ENCODE measurements around the gene L3MBTL3. TPM values are rescaled to one million over a fixed set of nuclear protein-coding genes. Genes with fewer than 3 reads are reported as not detected.

L3MBTL3 gene
- total RNA-seq, 1 donor from 2014 or later = 20.8 TPM

GRCh38 chr6:130128326-130128725 lies 109.9 kb downstream of the L3MBTL3 start:
- Mint-ChIP-seq H3K4me1 (ENCODE audit: unreplicated experiment) (peaks cover 9% of the 10 kb centered on the region), H3K27ac (ENCODE audit: unreplicated experiment) (no peak overlapping the region), H3K4me3 (ENCODE audit: unreplicated experiment) (no peak overlapping the region), H3K36me3 (ENCODE audit: unreplicated experiment) (peaks cover 6% of the 10 kb centered on the region), H3K27me3 (ENCODE audit: unreplicated experiment) (no peaks in the 10 kb centered on the region), H3K9me3 (ENCODE audit: unreplicated experiment) (no peaks in the 10 kb centered on the region)
- no peak for DNase-seq (ENCODE audit: extremely low spot score, unreplicated experiment)
- TF ChIP-seq, protein P1, sequence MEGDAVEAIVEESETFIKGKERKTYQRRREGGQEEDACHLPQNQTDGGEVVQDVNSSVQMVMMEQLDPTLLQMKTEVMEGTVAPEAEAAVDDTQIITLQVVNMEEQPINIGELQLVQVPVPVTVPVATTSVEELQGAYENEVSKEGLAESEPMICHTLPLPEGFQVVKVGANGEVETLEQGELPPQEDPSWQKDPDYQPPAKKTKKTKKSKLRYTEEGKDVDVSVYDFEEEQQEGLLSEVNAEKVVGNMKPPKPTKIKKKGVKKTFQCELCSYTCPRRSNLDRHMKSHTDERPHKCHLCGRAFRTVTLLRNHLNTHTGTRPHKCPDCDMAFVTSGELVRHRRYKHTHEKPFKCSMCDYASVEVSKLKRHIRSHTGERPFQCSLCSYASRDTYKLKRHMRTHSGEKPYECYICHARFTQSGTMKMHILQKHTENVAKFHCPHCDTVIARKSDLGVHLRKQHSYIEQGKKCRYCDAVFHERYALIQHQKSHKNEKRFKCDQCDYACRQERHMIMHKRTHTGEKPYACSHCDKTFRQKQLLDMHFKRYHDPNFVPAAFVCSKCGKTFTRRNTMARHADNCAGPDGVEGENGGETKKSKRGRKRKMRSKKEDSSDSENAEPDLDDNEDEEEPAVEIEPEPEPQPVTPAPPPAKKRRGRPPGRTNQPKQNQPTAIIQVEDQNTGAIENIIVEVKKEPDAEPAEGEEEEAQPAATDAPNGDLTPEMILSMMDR (IDR thresholded peaks at IDR 0.05) = no peak

DNA sequence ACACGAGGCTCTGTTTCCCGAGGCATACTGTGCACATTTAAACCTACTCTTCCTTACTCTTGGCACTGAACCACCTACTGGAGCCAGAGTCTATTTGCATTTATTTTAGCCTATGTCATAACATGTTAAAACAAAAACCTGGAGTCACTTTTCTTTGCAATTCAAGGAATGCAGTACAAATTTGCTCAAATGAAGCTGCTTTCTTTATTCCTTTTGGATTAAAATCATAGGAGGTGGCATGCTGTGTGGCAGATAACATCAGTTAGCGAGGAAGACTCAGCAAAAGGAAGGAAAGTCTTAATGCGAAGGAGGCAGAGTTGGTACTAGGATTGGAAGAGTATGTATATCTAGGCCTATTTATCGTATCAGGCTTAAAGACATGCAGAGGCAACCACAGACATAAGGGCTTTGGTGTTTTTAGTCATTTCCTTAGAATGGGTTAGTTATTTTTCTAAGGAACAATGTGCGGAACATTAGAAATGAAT lies 111.4 kb downstream of the L3MBTL3 start:
- Mint-ChIP-seq H3K4me3 (ENCODE audit: unreplicated experiment) (no peak overlapping the region), H3K27ac (ENCODE audit: unreplicated experiment) (no peak overlapping the region), H3K4me1 (ENCODE audit: unreplicated experiment) (peaks cover 9% of the 10 kb centered on the region), H3K36me3 (ENCODE audit: unreplicated experiment) (peaks cover 11% of the 10 kb centered on the region), H3K27me3 (ENCODE audit: unreplicated experiment) (no peaks in the 10 kb centered on the region), H3K9me3 (ENCODE audit: unreplicated experiment) (no peaks in the 10 kb centered on the region)
- no peak for DNase-seq (ENCODE audit: extremely low spot score, unreplicated experiment)
- TF ChIP-seq, protein P1 (IDR thresholded peaks at IDR 0.05) = no peak

DNA sequence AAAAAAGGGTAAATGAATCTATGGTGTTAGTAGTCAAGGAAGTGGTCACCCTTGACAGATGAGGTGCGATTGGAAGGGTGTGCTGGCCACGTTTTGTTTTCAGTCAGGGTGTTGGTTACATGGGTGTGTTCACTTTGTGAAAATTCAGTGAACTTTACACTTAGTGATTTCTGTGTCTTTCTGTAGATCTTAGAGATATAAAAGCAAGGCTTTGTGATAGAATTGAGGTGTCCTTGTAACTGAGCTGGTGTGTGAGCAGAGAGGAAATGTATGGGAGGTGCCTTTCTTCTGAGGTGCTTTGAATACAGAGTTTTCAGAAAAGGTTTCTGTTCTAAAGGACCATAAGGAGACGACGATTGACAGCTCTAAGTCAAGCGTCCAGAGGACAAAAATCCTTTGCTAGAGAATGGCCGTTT lies 113.9 kb downstream of the L3MBTL3 start:
- H3K27ac Mint-ChIP-seq (ENCODE audit: unreplicated experiment) = no peak overlapping the region
- H3K4me3 Mint-ChIP-seq (ENCODE audit: unreplicated experiment) = no peak overlapping the region
- H3K4me1 Mint-ChIP-seq (ENCODE audit: unreplicated experiment) = peaks cover 9% of the 10 kb centered on the region
- DNase-seq (ENCODE audit: extremely low spot score, unreplicated experiment) = no peak
- TF ChIP-seq, protein P1 (IDR thresholded peaks at IDR 0.05) = no peak
- peaks cover 19% of the 10 kb centered on the region for H3K36me3 Mint-ChIP-seq (ENCODE audit: unreplicated experiment)
- H3K9me3 Mint-ChIP-seq (ENCODE audit: unreplicated experiment) = no peaks in the 10 kb centered on the region
- no peaks in the 10 kb centered on the region for H3K27me3 Mint-ChIP-seq (ENCODE audit: unreplicated experiment)

- Mint-ChIP-seq H3K27ac (ENCODE audit: unreplicated experiment) (no peak overlapping the region), H3K9me3 (ENCODE audit: unreplicated experiment) (no peaks in the 10 kb centered on the region), H3K27me3 (ENCODE audit: unreplicated experiment) (no peaks in the 10 kb centered on the region), H3K4me1 (ENCODE audit: unreplicated experiment) (peaks cover 5% of the 10 kb centered on the region), H3K36me3 (ENCODE audit: unreplicated experiment) (peaks cover 31% of the 10 kb centered on the region), H3K4me3 (ENCODE audit: unreplicated experiment) (no peak overlapping the region)
- no peak for DNase-seq (ENCODE audit: extremely low spot score, unreplicated experiment)
- TF ChIP-seq, protein P1 (IDR thresholded peaks at IDR 0.05) = no peak
These were observed 116.2 kb downstream of the L3MBTL3 start for GRCh38 chr6:130134582-130134981.

GRCh38 chr6:130136798-130137197 lies 118.4 kb downstream of the L3MBTL3 start:
- TF ChIP-seq, protein P1 (IDR thresholded peaks at IDR 0.05) = no peak
- H3K27ac Mint-ChIP-seq (ENCODE audit: unreplicated experiment) = no peak overlapping the region
- no peak overlapping the region for H3K4me3 Mint-ChIP-seq (ENCODE audit: unreplicated experiment)
- peaks cover 41% of the 10 kb centered on the region for H3K36me3 Mint-ChIP-seq (ENCODE audit: unreplicated experiment)
- H3K9me3 Mint-ChIP-seq (ENCODE audit: unreplicated experiment) = no peaks in the 10 kb centered on the region
- no peaks in the 10 kb centered on the region for H3K27me3 Mint-ChIP-seq (ENCODE audit: unreplicated experiment)
- no peak for DNase-seq (ENCODE audit: extremely low spot score, unreplicated experiment)
- no peaks in the 10 kb centered on the region for H3K4me1 Mint-ChIP-seq (ENCODE audit: unreplicated experiment)
